Progenitor cell of endocrine pancreas (in vitro differentiated cells): ENCODE results near the gene RAI1. TPM values are rescaled to one million over a fixed set of nuclear protein-coding genes. Genes with fewer than 3 reads are reported as not detected.

Source experiments
- DNase-seq: peaks from one replicate; pipeline ENCODE4 v3.0.0; 2021; ENCODE audit warnings: low spot score; ENCODE audit not compliant: unreplicated experiment
- H3K27ac Mint-ChIP-seq: 2 replicates; pipeline ENCODE4 v1.8.0; 2021; ENCODE audit warnings: mild to moderate bottlenecking, moderate library complexity, mixed read lengths
- H3K27me3 Mint-ChIP-seq: 2 replicates; pipeline ENCODE4 v1.8.0; 2021; ENCODE audit warnings: mixed read lengths
- H3K36me3 Mint-ChIP-seq: 2 replicates; pipeline ENCODE4 v1.8.0; 2022; ENCODE audit warnings: mixed read lengths; ENCODE audit not compliant: insufficient read depth
- H3K4me1 Mint-ChIP-seq: 2 replicates; pipeline ENCODE4 v1.8.0; 2021; ENCODE audit warnings: low read depth, mixed read lengths
- H3K4me3 Mint-ChIP-seq: 2 replicates; pipeline ENCODE4 v1.8.0; 2021; ENCODE audit warnings: low read depth, mild to moderate bottlenecking, moderate library complexity, mixed read lengths
- H3K9me3 Mint-ChIP-seq: 2 replicates; pipeline ENCODE4 v1.8.0; 2021; ENCODE audit warnings: low read depth, mixed read lengths
- CTCF ChIP-seq: fragments of 200-600 bp; sonication (generic); IDR thresholded peaks from one replicate; pipeline ENCODE4 v1.5.0; 2021; ENCODE audit warnings: antibody characterized with exemption, mild to moderate bottlenecking; ENCODE audit not compliant: unreplicated experiment
- total RNA-seq: library from RNA; stranded (reverse); gene quantifications from 2 replicates; pipeline ENCODE4 v1.2.1, GENCODE V29; 2021

The RAI1 gene
- total RNA-seq, 1 donor from 2014 or later: 75.0 TPM

- peak overlapping the region; percentile 93 for H3K27ac Mint-ChIP-seq
- no peak for TF ChIP-seq CTCF
- H3K36me3 Mint-ChIP-seq: peaks cover 3% of the 10 kb centered on the region
- no peak for DNase-seq
- H3K4me1 Mint-ChIP-seq: peaks cover 45% of the 10 kb centered on the region
- H3K27me3 Mint-ChIP-seq: no peaks in the 10 kb centered on the region
- no peaks in the 10 kb centered on the region for H3K9me3 Mint-ChIP-seq
- H3K4me3 Mint-ChIP-seq: no peak overlapping the region
These were observed 29.1 kb downstream of the RAI1 start for GRCh38 chr17:17710355-17710727.

GRCh38 chr17:17710728-17711541 lies 29.7 kb downstream of the RAI1 start:
- Mint-ChIP-seq H3K4me3 (no peak overlapping the region), H3K27ac (peak overlapping the region; percentile 93), H3K9me3 (no peaks in the 10 kb centered on the region), H3K4me1 (peaks cover 45% of the 10 kb centered on the region), H3K36me3 (peaks cover 3% of the 10 kb centered on the region), H3K27me3 (no peaks in the 10 kb centered on the region)
- no peak for TF ChIP-seq CTCF
- DNase-seq: peak; percentile 73

- H3K9me3 Mint-ChIP-seq: no peaks in the 10 kb centered on the region
- peaks cover 43% of the 10 kb centered on the region for H3K4me1 Mint-ChIP-seq
- no peaks in the 10 kb centered on the region for H3K27me3 Mint-ChIP-seq
- H3K36me3 Mint-ChIP-seq: no peaks in the 10 kb centered on the region
- no peak for DNase-seq
- H3K4me3 Mint-ChIP-seq: peak overlapping the region; percentile 5
- no peak for TF ChIP-seq CTCF
- H3K27ac Mint-ChIP-seq: peak overlapping the region; percentile 93
These were observed 30.4 kb downstream of the RAI1 start for GRCh38 chr17:17711641-17712162.

- peak overlapping the region; percentile 93 for H3K27ac Mint-ChIP-seq
- DNase-seq: no peak
- no peak overlapping the region for H3K4me3 Mint-ChIP-seq
- H3K27me3 Mint-ChIP-seq: no peaks in the 10 kb centered on the region
- no peaks in the 10 kb centered on the region for H3K9me3 Mint-ChIP-seq
- no peaks in the 10 kb centered on the region for H3K36me3 Mint-ChIP-seq
- TF ChIP-seq CTCF: no peak
- peaks cover 44% of the 10 kb centered on the region for H3K4me1 Mint-ChIP-seq
These were observed 31.1 kb downstream of the RAI1 start for GRCh38 chr17:17712268-17712924.

- Mint-ChIP-seq H3K27me3 (no peaks in the 10 kb centered on the region), H3K4me3 (no peak overlapping the region), H3K9me3 (no peaks in the 10 kb centered on the region), H3K27ac (peak overlapping the region; percentile 78), H3K36me3 (peaks cover 2% of the 10 kb centered on the region), H3K4me1 (peaks cover 45% of the 10 kb centered on the region)
- TF ChIP-seq CTCF: no peak
- no peak for DNase-seq
These were observed 32.6 kb downstream of the RAI1 start for GRCh38 chr17:17713839-17714238.
